HG03064 (cell line): Measurements from ENCODE around the gene CRHR2.

Experiments
- ATAC-seq: cut with Tn5 transposase; IDR thresholded peaks from one replicate; pipeline ENCODE4 v1.9.1; 2021; ENCODE audit warnings: low read depth; ENCODE audit not compliant: unreplicated experiment

Gene CRHR2

GRCh38 chr7:30707391-30708357, 25.4 kb upstream of the CRHR2 start:
- ATAC-seq: no peak

- ATAC-seq: no peak
Measured at GRCh38 chr7:30706908-30707307, 24.7 kb upstream of the CRHR2 start.

GRCh38 chr7:30706316-30706715, 24.1 kb upstream of the CRHR2 start:
- no peak for ATAC-seq

GRCh38 chr7:30705596-30705995, 23.3 kb upstream of the CRHR2 start:
- ATAC-seq: no peak

GRCh38 chr7:30705008-30705407, 22.8 kb upstream of the CRHR2 start:
- ATAC-seq: no peak

- ATAC-seq: no peak
Measured at GRCh38 chr7:30703756-30704155, 21.5 kb upstream of the CRHR2 start.

- no peak for ATAC-seq
Measured at GRCh38 chr7:30702200-30702599, 19.9 kb upstream of the CRHR2 start.

GRCh38 chr7:30700941-30701340, 18.7 kb upstream of the CRHR2 start:
- no peak for ATAC-seq

GRCh38 chr7:30699706-30700495, 17.6 kb upstream of the CRHR2 start:
- ATAC-seq: no peak

GRCh38 chr7:30698481-30698880, 16.2 kb upstream of the CRHR2 start:
- ATAC-seq: no peak

- ATAC-seq: no peak
Measured at GRCh38 chr7:30697719-30698460, 15.6 kb upstream of the CRHR2 start.

GRCh38 chr7:30694774-30695721, 12.8 kb upstream of the CRHR2 start:
- no peak for ATAC-seq

GRCh38 chr7:30694218-30694745, 12.0 kb upstream of the CRHR2 start:
- no peak for ATAC-seq

GRCh38 chr7:30692882-30693281, 10.6 kb upstream of the CRHR2 start:
- ATAC-seq: no peak

- ATAC-seq: no peak
Measured at GRCh38 chr7:30692438-30692837, 10.2 kb upstream of the CRHR2 start.

- no peak for ATAC-seq
Measured at GRCh38 chr7:30690011-30690410, 7.8 kb upstream of the CRHR2 start.

- ATAC-seq: no peak
Measured at GRCh38 chr7:30688718-30689221, 6.5 kb upstream of the CRHR2 start.

GRCh38 chr7:30687604-30688003, 5.3 kb upstream of the CRHR2 start:
- no peak for ATAC-seq

- no peak for ATAC-seq
Measured at GRCh38 chr7:30684351-30684750, 2.1 kb upstream of the CRHR2 start.
